ENCODE data around the gene FAM186B.

The FAM186B gene

GRCh38 chr12:49641748-49642369, 36.4 kb upstream of the FAM186B start:
- POLR2A ChIA-PET: interaction anchor here (3.4 kb wide), 1 partner anchor 100 kb away, joined by 14 read pairs; the partner anchor contains the start of gene TMBIM6
- CTCF ChIA-PET: no interaction called here
- DNase-seq (ENCODE audit: extremely low spot score): no peak
- TF ChIP-seq SP1 (IDR thresholded peaks at IDR 0.05): no peak
- no peak for TF ChIP-seq NFRKB (IDR thresholded peaks at IDR 0.05)
- TF ChIP-seq BHLHE40 (IDR thresholded peaks at IDR 0.05; ENCODE audit: borderline replicate concordance): no peak
- TF ChIP-seq FOXK2 (IDR thresholded peaks at IDR 0.05): no peak
- TF ChIP-seq ELF4 (IDR thresholded peaks at IDR 0.05): no peak
- TF ChIP-seq FOXA1 (IDR thresholded peaks at IDR 0.05): no peak
- TF ChIP-seq TARDBP (IDR thresholded peaks at IDR 0.05): no peak
- no peak for TF ChIP-seq LEF1 (IDR thresholded peaks at IDR 0.05; ENCODE audit: borderline replicate concordance)
- no peak for TF ChIP-seq SUZ12 (IDR thresholded peaks at IDR 0.05)
- TF ChIP-seq, protein P1, sequence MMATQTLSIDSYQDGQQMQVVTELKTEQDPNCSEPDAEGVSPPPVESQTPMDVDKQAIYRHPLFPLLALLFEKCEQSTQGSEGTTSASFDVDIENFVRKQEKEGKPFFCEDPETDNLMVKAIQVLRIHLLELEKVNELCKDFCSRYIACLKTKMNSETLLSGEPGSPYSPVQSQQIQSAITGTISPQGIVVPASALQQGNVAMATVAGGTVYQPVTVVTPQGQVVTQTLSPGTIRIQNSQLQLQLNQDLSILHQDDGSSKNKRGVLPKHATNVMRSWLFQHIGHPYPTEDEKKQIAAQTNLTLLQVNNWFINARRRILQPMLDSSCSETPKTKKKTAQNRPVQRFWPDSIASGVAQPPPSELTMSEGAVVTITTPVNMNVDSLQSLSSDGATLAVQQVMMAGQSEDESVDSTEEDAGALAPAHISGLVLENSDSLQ (IDR thresholded peaks at IDR 0.05): no peak
- no peak for TF ChIP-seq L3MBTL2 (conservative IDR thresholded peaks at IDR 0.05)
- TF ChIP-seq ZNF384 (IDR thresholded peaks at IDR 0.05): no peak
- no peak for TF ChIP-seq CTBP1 (IDR thresholded peaks at IDR 0.05; ENCODE audit: borderline replicate concordance)
- TF ChIP-seq HDGF (IDR thresholded peaks at IDR 0.05; ENCODE audit: borderline replicate concordance): no peak

- no peak for TF ChIP-seq LEF1 (IDR thresholded peaks at IDR 0.05; ENCODE audit: borderline replicate concordance)
- CTCF ChIA-PET: interaction anchor here (0.6 to 2.5 kb wide), 11 partner anchors 8 to 206 kb away, joined by 3 to 11 read pairs (median 3); partner anchors contain the start of genes BCDIN3D, PRPF40B and TMBIM6
- POLR2A ChIA-PET: interaction anchor here (0.8 to 2.4 kb wide), 3 partner anchors 14 to 104 kb away, joined by 3 to 7 read pairs (median 4); partner anchors contain the start of genes PRPF40B and TMBIM6
- peak; percentile 68 for DNase-seq (ENCODE audit: extremely low spot score)
Observed at GRCh38 chr12:49636979-49637755, 31.7 kb upstream of the FAM186B start.

- ChIA-PET POLR2A (interaction anchor here (0.8 to 1.0 kb wide), 2 partner anchors 14 to 104 kb away, joined by 3 to 4 read pairs; partner anchors contain the start of gene PRPF40B), CTCF (interaction anchor here (0.6 to 2.5 kb wide), 5 partner anchors 13 to 126 kb away, joined by 3 to 11 read pairs (median 4); partner anchors contain the start of gene PRPF40B)
- no peak for DNase-seq (ENCODE audit: extremely low spot score)
- TF ChIP-seq L3MBTL2 (conservative IDR thresholded peaks at IDR 0.05): no peak
- no peak for TF ChIP-seq ELF4 (IDR thresholded peaks at IDR 0.05)
- no peak for TF ChIP-seq BHLHE40 (IDR thresholded peaks at IDR 0.05; ENCODE audit: borderline replicate concordance)
- TF ChIP-seq SUZ12 (IDR thresholded peaks at IDR 0.05): no peak
- no peak for TF ChIP-seq ARNT (IDR thresholded peaks at IDR 0.05)
- TF ChIP-seq HDGF (IDR thresholded peaks at IDR 0.05; ENCODE audit: borderline replicate concordance): no peak
- TF ChIP-seq LEF1 (IDR thresholded peaks at IDR 0.05; ENCODE audit: borderline replicate concordance): no peak
- TF ChIP-seq TARDBP (IDR thresholded peaks at IDR 0.05): no peak
- TF ChIP-seq, protein P1 (IDR thresholded peaks at IDR 0.05): no peak
- TF ChIP-seq CTBP1 (IDR thresholded peaks at IDR 0.05; ENCODE audit: borderline replicate concordance): no peak
- TF ChIP-seq ZNF384 (IDR thresholded peaks at IDR 0.05): no peak
- no peak for TF ChIP-seq FOXM1 (IDR thresholded peaks at IDR 0.05; ENCODE audit: borderline replicate concordance)
- TF ChIP-seq NFRKB (IDR thresholded peaks at IDR 0.05): no peak
- TF ChIP-seq SP1 (IDR thresholded peaks at IDR 0.05): no peak
- TF ChIP-seq FOXA1 (IDR thresholded peaks at IDR 0.05): no peak
- no peak for TF ChIP-seq FOXK2 (IDR thresholded peaks at IDR 0.05)
Observed at GRCh38 chr12:49636574-49636973, 31.1 kb upstream of the FAM186B start.

DNA sequence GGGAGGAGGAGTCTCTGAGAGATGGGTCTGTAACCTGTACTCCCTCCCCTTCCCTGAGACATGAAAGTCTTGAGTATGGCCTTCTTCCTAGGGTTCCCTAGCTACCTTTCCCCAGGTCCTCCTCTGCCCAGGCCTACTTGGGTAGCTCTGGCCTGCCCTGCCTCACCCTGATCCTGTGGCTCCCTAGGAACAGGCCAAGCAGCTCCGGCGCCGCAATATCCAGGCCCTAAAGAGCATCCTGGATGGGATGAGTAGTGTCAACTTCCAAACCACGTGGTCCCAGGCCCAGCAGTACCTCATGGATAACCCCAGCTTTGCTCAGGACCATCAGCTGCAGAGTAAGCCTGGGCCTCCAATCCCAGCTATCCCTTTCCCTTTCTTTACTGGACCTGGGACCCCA, 30.2 kb upstream of the FAM186B start:
- POLR2A ChIA-PET: interaction anchor here (1.0 kb wide), 1 partner anchor 105 kb away, joined by 3 read pairs; no protein-coding TSS in a partner anchor
- TF ChIP-seq FOXK2 (IDR thresholded peaks at IDR 0.05) (no peak), LEF1 (IDR thresholded peaks at IDR 0.05; ENCODE audit: borderline replicate concordance) (no peak), SUZ12 (IDR thresholded peaks at IDR 0.05) (no peak), CTBP1 (IDR thresholded peaks at IDR 0.05; ENCODE audit: borderline replicate concordance) (no peak)
- DNase-seq (ENCODE audit: extremely low spot score): no peak
- CTCF ChIA-PET: interaction anchor here (0.5 to 1.4 kb wide), 5 partner anchors 12 to 173 kb away, joined by 3 to 4 read pairs (median 3); no protein-coding TSS in a partner anchor

DNA sequence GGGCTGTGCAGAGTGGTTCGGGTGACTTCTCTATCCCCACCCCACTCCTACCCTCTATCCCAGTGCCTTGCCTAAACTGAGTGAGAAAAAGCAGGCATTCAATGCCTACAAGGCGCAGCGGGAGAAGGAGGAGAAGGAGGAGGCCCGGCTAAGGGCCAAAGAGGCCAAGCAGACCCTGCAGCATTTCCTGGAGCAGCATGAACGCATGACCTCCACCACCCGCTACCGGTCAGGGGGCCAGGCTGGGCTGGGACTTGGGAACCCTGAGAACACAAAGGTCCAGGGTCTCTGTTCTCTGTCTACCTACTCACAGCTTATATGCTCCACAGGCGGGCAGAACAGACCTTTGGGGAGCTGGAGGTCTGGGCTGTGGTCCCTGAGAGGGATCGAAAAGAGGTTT, 29.6 kb upstream of the FAM186B start:
- ChIA-PET POLR2A (no interaction called here), CTCF (interaction anchor here (0.5 to 0.7 kb wide), 2 partner anchors 54 to 113 kb away, joined by 3 read pairs; no protein-coding TSS in a partner anchor)
- no peak for TF ChIP-seq BHLHE40 (IDR thresholded peaks at IDR 0.05; ENCODE audit: borderline replicate concordance)
- no peak for TF ChIP-seq L3MBTL2 (conservative IDR thresholded peaks at IDR 0.05)
- no peak for TF ChIP-seq ARNT (IDR thresholded peaks at IDR 0.05)
- TF ChIP-seq HDGF (IDR thresholded peaks at IDR 0.05; ENCODE audit: borderline replicate concordance): no peak
- TF ChIP-seq SP1 (IDR thresholded peaks at IDR 0.05): no peak
- no peak for TF ChIP-seq SUZ12 (IDR thresholded peaks at IDR 0.05)
- TF ChIP-seq NFRKB (IDR thresholded peaks at IDR 0.05): no peak
- TF ChIP-seq CTBP1 (IDR thresholded peaks at IDR 0.05; ENCODE audit: borderline replicate concordance): no peak
- TF ChIP-seq FOXM1 (IDR thresholded peaks at IDR 0.05; ENCODE audit: borderline replicate concordance): no peak
- TF ChIP-seq ELF4 (IDR thresholded peaks at IDR 0.05): no peak
- no peak for TF ChIP-seq FOXK2 (IDR thresholded peaks at IDR 0.05)
- TF ChIP-seq, protein P1 (IDR thresholded peaks at IDR 0.05): no peak
- TF ChIP-seq ZNF384 (IDR thresholded peaks at IDR 0.05): no peak
- no peak for TF ChIP-seq TARDBP (IDR thresholded peaks at IDR 0.05)
- no peak for DNase-seq (ENCODE audit: extremely low spot score)
